Measurements from ENCODE around the gene SIRT1. TPM values are rescaled to one million over a fixed set of nuclear protein-coding genes. Genes with fewer than 3 reads are reported as not detected.

Gene SIRT1
- total RNA-seq, 2 experiments from 2014 or later, result 18.0 to 35.8 TPM

DNA sequence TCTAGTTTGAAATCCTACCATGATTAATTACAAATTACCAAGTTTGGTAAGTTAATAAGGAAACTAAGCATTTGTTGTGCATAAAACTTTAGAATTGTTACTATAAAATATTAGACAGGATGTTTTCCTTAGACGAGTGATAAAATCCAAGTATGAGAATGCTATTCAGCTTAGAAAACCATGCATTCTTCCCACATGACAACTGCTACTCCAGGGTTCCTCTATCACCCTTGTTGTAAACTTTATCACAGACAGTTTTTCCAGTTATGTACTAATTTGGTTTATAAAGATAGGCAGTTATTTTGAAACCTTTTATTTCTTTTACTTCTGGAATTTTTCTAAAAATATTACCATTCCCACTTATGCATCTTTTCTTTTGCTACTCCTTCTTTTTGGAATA, 52.0 kb downstream of the SIRT1 start:
- Histone ChIP-seq H3K27ac (ENCODE audit: low read depth, low read length, poor library complexity, severe bottlenecking) (no peak overlapping the region), H3K4me2 (ENCODE audit: low read length) (no peak overlapping the region), H3K79me2 (ENCODE audit: insufficient read depth, low read depth, low read length) (no peaks in the 10 kb centered on the region), H3K4me3 (ENCODE audit: low read depth, low read length, poor library complexity, severe bottlenecking) (no peak overlapping the region), H3K36me3 (ENCODE audit: insufficient read depth, low read length) (peaks cover 54% of the 10 kb centered on the region), H3K9me3 (ENCODE audit: low read length) (no peaks in the 10 kb centered on the region), H3K4me1 (ENCODE audit: insufficient read depth, low read length, poor library complexity, severe bottlenecking) (no peaks in the 10 kb centered on the region), H4K20me1 (ENCODE audit: insufficient read depth, low read length) (no peaks in the 10 kb centered on the region), H2AFZ (ENCODE audit: low read length) (no peak overlapping the region), H3K9me2 (ENCODE audit: insufficient read depth, low read length) (no peaks in the 10 kb centered on the region)
- intact Hi-C loops (cut with micrococcal nuclease; ENCODE audit: unreplicated experiment), result no loop called here
- no peak for TF ChIP-seq EZH2phosphoT487 (IDR thresholded peaks at IDR 0.05; ENCODE audit: borderline replicate concordance, low read depth, low read length)
- TF ChIP-seq, protein P1, sequence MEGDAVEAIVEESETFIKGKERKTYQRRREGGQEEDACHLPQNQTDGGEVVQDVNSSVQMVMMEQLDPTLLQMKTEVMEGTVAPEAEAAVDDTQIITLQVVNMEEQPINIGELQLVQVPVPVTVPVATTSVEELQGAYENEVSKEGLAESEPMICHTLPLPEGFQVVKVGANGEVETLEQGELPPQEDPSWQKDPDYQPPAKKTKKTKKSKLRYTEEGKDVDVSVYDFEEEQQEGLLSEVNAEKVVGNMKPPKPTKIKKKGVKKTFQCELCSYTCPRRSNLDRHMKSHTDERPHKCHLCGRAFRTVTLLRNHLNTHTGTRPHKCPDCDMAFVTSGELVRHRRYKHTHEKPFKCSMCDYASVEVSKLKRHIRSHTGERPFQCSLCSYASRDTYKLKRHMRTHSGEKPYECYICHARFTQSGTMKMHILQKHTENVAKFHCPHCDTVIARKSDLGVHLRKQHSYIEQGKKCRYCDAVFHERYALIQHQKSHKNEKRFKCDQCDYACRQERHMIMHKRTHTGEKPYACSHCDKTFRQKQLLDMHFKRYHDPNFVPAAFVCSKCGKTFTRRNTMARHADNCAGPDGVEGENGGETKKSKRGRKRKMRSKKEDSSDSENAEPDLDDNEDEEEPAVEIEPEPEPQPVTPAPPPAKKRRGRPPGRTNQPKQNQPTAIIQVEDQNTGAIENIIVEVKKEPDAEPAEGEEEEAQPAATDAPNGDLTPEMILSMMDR (conservative IDR thresholded peaks at IDR 0.05; ENCODE audit: low read length), result no peak
- POLR2A ChIA-PET, result interaction anchor here (1.2 kb wide), 1 partner anchor 19 kb away, joined by 3 read pairs; no protein-coding TSS in a partner anchor
- BruUV-seq (replicated peaks), result no TSS peak
- CTCF ChIA-PET (ENCODE audit: unreplicated experiment), result no interaction called here
- no peak for DNase-seq (ENCODE audit: low spot score)

DNA sequence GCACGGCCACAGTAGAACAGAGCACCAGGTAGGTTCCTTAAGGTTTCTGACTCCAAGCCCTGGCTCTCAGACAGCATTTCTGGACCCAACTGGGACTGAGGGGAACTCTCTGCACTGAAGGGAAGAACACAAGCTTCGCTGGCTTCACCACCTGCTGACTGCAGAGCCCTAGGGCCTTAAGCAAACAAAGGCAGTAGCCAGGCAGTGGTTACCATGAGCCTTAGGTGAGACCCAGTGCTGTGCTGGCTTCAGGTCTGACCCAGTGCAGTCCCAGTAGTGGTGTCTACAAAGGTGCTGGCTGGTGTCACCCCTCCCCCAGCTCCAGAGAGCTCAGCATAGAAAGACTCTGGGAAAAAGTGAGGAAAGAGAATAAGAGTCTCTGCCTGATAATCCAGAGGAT, 59.5 kb downstream of the SIRT1 start:
- no peak for DNase-seq (ENCODE audit: low spot score)
- no peak for TF ChIP-seq EZH2phosphoT487 (IDR thresholded peaks at IDR 0.05; ENCODE audit: borderline replicate concordance, low read depth, low read length)
- TF ChIP-seq, protein P1 (conservative IDR thresholded peaks at IDR 0.05; ENCODE audit: low read length), result no peak
- Histone ChIP-seq H2AFZ (ENCODE audit: low read length) (no peak overlapping the region), H3K4me3 (ENCODE audit: low read depth, low read length, poor library complexity, severe bottlenecking) (no peak overlapping the region), H3K4me2 (ENCODE audit: low read length) (no peak overlapping the region), H3K4me1 (ENCODE audit: insufficient read depth, low read length, poor library complexity, severe bottlenecking) (no peaks in the 10 kb centered on the region), H3K27ac (ENCODE audit: low read depth, low read length, poor library complexity, severe bottlenecking) (no peak overlapping the region), H3K36me3 (ENCODE audit: insufficient read depth, low read length) (peaks cover 65% of the 10 kb centered on the region), H4K20me1 (ENCODE audit: insufficient read depth, low read length) (no peaks in the 10 kb centered on the region), H3K9me3 (ENCODE audit: low read length) (no peaks in the 10 kb centered on the region; the same call in 1 of the 2 replicates), H3K79me2 (ENCODE audit: insufficient read depth, low read depth, low read length) (no peaks in the 10 kb centered on the region), H3K9me2 (ENCODE audit: insufficient read depth, low read length) (no peaks in the 10 kb centered on the region)
- ChIA-PET POLR2A (no interaction called here), CTCF (ENCODE audit: unreplicated experiment) (no interaction called here)
- no TSS peak for BruUV-seq (replicated peaks)
- intact Hi-C loops (cut with micrococcal nuclease; ENCODE audit: unreplicated experiment), result no loop called here

DNA sequence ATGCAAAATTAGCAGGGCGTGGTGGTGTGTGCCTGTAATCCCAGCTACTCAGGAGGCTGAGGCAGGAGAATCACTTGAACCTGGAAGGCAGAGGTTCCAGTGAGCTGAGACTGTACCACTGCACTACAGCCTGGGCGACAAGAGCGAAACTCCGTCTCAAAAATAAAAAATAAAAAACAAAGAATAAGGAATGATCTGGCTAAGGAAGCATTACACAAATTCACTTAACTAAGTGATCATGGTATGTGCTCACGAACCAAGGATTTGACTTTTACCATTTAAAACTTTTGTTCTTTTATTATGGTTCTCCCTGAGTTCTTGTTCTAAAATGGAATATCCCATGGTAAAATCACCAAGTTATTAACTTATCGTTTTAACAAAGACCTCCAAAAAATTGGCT, 71.2 kb downstream of the SIRT1 start:
- no peaks in the 10 kb centered on the region for H3K79me2 ChIP-seq (ENCODE audit: insufficient read depth, low read depth, low read length)
- H3K4me1 ChIP-seq (ENCODE audit: insufficient read depth, low read length, poor library complexity, severe bottlenecking), result no peaks in the 10 kb centered on the region
- H3K4me3 ChIP-seq (ENCODE audit: low read depth, low read length, poor library complexity, severe bottlenecking), result no peak overlapping the region
- H3K4me2 ChIP-seq (ENCODE audit: low read length), result no peak overlapping the region
- intact Hi-C loops (cut with micrococcal nuclease; ENCODE audit: unreplicated experiment), result no loop called here
- H2AFZ ChIP-seq (ENCODE audit: low read length), result no peak overlapping the region
- no peak for DNase-seq (ENCODE audit: low spot score)
- TF ChIP-seq EZH2phosphoT487 (IDR thresholded peaks at IDR 0.05; ENCODE audit: borderline replicate concordance, low read depth, low read length), result no peak
- TF ChIP-seq, protein P1 (conservative IDR thresholded peaks at IDR 0.05; ENCODE audit: low read length), result no peak
- peaks cover 17% of the 10 kb centered on the region for H3K36me3 ChIP-seq (ENCODE audit: insufficient read depth, low read length)
- no peaks in the 10 kb centered on the region for H3K9me3 ChIP-seq (ENCODE audit: low read length)
- H4K20me1 ChIP-seq (ENCODE audit: insufficient read depth, low read length), result no peaks in the 10 kb centered on the region
- ChIA-PET CTCF (ENCODE audit: unreplicated experiment) (no interaction called here), POLR2A (interaction anchor here (0.6 to 1.4 kb wide), 2 partner anchors 10 to 120 kb away, joined by 3 read pairs; no protein-coding TSS in a partner anchor)
- H3K9me2 ChIP-seq (ENCODE audit: insufficient read depth, low read length), result no peaks in the 10 kb centered on the region
- no peak overlapping the region for H3K27ac ChIP-seq (ENCODE audit: low read depth, low read length, poor library complexity, severe bottlenecking)
- no TSS peak for BruUV-seq (replicated peaks)
